ENCODE results near the gene TCF19.

DNA sequence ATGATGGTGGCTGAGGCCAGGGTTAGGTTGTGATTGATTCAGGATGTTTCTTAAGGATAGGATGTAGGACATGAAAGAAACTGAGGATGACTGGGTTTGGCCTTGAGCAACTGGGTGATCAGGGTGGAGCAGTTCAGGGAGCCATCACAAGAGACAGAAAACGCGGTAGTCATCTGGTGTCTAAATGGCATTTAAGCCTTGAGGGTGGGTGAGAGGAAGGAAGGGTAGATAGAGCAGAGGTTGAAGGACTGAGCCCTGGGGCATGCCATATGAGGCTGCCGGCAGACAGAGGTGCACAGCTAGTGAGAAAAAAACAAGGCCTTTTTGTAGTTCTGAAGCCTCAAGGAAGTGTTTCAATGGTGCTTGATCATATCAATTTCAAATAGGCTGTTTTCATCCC, 10.2 kb downstream of the TCF19 start:
- TF ChIP-seq, protein P1, sequence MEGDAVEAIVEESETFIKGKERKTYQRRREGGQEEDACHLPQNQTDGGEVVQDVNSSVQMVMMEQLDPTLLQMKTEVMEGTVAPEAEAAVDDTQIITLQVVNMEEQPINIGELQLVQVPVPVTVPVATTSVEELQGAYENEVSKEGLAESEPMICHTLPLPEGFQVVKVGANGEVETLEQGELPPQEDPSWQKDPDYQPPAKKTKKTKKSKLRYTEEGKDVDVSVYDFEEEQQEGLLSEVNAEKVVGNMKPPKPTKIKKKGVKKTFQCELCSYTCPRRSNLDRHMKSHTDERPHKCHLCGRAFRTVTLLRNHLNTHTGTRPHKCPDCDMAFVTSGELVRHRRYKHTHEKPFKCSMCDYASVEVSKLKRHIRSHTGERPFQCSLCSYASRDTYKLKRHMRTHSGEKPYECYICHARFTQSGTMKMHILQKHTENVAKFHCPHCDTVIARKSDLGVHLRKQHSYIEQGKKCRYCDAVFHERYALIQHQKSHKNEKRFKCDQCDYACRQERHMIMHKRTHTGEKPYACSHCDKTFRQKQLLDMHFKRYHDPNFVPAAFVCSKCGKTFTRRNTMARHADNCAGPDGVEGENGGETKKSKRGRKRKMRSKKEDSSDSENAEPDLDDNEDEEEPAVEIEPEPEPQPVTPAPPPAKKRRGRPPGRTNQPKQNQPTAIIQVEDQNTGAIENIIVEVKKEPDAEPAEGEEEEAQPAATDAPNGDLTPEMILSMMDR (IDR thresholded peaks at IDR 0.05; ENCODE audit: low read depth, low read length), result no peak
- no peak for TF ChIP-seq EZH2phosphoT487 (IDR thresholded peaks at IDR 0.05; ENCODE audit: low read depth)

All from OCI-LY3 (cell line).